K562 (cell line): ENCODE data around the gene SPECC1L. TPM values are rescaled to one million over a fixed set of nuclear protein-coding genes. Genes with fewer than 3 reads are reported as not detected.

Experiments used
- FOXJ2 ChIP-seq: fragments of 200-800 bp; sonication (Bioruptor generic); IDR thresholded peaks from 2 replicates; pipeline ENCODE4 v1.6.1; 2016; ENCODE audit warnings: missing genetic modification characterization, missing compliant biosample characterization
- GABPB1 ChIP-seq: sonication (generic); formaldehyde crosslinking; IDR thresholded peaks from 2 replicates; pipeline ENCODE4 v1.8.0; 2022; ENCODE audit warnings: mild to moderate bottlenecking, missing genetic modification reagents
- HMGN3 ChIP-seq: IDR thresholded peaks from 2 replicates; pipeline ENCODE4 v1.6.1; 2011; ENCODE audit warnings: borderline replicate concordance, low read depth, mild to moderate bottlenecking, mixed read lengths, low read length; ENCODE audit not compliant: insufficient read length; ENCODE audit errors: extremely low read depth
- JUND ChIP-seq, 2 experiments: IDR thresholded peaks; 2 replicates in 1 of 2; 3 replicates in 1 of 2; pipeline ENCODE4 v1.6.1; 2011; ENCODE audit warnings: borderline replicate concordance in 2 of 2, low read depth in 2 of 2, low read length in 2 of 2, improper control_type of control experiment in 1 of 2, missing biosample characterization in 1 of 2, missing genetic modification characterization in 1 of 2, missing genetic modification reagents in 1 of 2
- L3MBTL2 ChIP-seq: fragments of 450-650 bp; IDR thresholded peaks from 2 replicates; pipeline ENCODE4 v1.6.1; 2016; ENCODE audit warnings: mild to moderate bottlenecking, moderate library complexity
- MAZ ChIP-seq, 2 experiments: fragments of 450-650 bp in 1 of 2; sonication (generic) in 1 of 2; formaldehyde crosslinking; IDR thresholded peaks in 1 of 2; conservative IDR thresholded peaks in 1 of 2; 2 replicates each; pipeline versions ENCODE4 v1.4.0 to v1.5.0; 2020; ENCODE audit warnings: mild to moderate bottlenecking in 1 of 2, missing genetic modification reagents in 1 of 2
- MYC ChIP-seq, 2 experiments: fragments of 250-450 bp in 1 of 2; sonication (Bioruptor Pico) in 1 of 2; IDR thresholded peaks; 2 replicates each; pipeline versions ENCODE4 v1.5.1 to v1.6.1; 2012 to 2021; ENCODE audit warnings: low read depth in 2 of 2, borderline replicate concordance in 1 of 2, improper control_type of control experiment in 1 of 2, low read length in 1 of 2, mild to moderate bottlenecking in 1 of 2, moderate library complexity in 1 of 2
- NR1H2 ChIP-seq: sonication (generic); formaldehyde crosslinking; IDR thresholded peaks from 2 replicates; pipeline ENCODE4 v1.4.0; 2020; ENCODE audit warnings: mild to moderate bottlenecking, missing genetic modification reagents
- PCBP1 ChIP-seq: fragments of 200-400 bp; formaldehyde crosslinking; IDR thresholded peaks from 2 replicates; pipeline ENCODE4 v1.6.1; 2018; ENCODE audit warnings: mild to moderate bottlenecking, low read depth, low read length; ENCODE audit not compliant: poor library complexity, severe bottlenecking
- PHF8 ChIP-seq: fragments of 200-600 bp; sonication (generic); IDR thresholded peaks from 2 replicates; pipeline ENCODE4 v1.6.1; 2012; ENCODE audit warnings: mixed run types, mild to moderate bottlenecking, inconsistent platforms, low read length, moderate library complexity, borderline replicate concordance
- PML ChIP-seq: IDR thresholded peaks from 2 replicates; pipeline ENCODE4 v1.6.1; 2012; ENCODE audit warnings: low read length, inconsistent platforms
- POLR2A ChIP-seq: fragments of 450-650 bp; conservative IDR thresholded peaks from 2 replicates; pipeline ENCODE4 v1.6.1; 2016
- POLR2G ChIP-seq: fragments of 200-400 bp; formaldehyde crosslinking; IDR thresholded peaks from 2 replicates; pipeline ENCODE4 v1.6.1; 2017; ENCODE audit warnings: low read depth, mild to moderate bottlenecking, antibody characterized with exemption, low read length, moderate library complexity
- RBFOX2 ChIP-seq: fragments of 200-400 bp; formaldehyde crosslinking; IDR thresholded peaks from 2 replicates; pipeline ENCODE4 v1.6.1; 2017; ENCODE audit warnings: low read depth, mild to moderate bottlenecking, low read length, moderate library complexity
- RFX1 ChIP-seq: fragments of 450-650 bp; IDR thresholded peaks from 2 replicates; pipeline ENCODE4 v1.6.1; 2016; ENCODE audit warnings: mild to moderate bottlenecking, moderate library complexity
- RUNX1 ChIP-seq: sonication (generic); IDR thresholded peaks from 2 replicates; pipeline ENCODE4 v1.6.1; 2016; ENCODE audit warnings: antibody characterized with exemption, low read depth
- SAP30 ChIP-seq: fragments of 200-600 bp; sonication (generic); IDR thresholded peaks from 2 replicates; pipeline ENCODE4 v1.6.1; 2012; ENCODE audit warnings: borderline replicate concordance, low read depth, mild to moderate bottlenecking, moderate library complexity, low read length, control low read depth, inconsistent platforms; ENCODE audit not compliant: insufficient read depth, poor library complexity, severe bottlenecking
- SMAD4 ChIP-seq: fragments of 250-450 bp; sonication (Bioruptor Pico); conservative IDR thresholded peaks from 2 replicates; pipeline ENCODE4 v1.8.0; 2021; ENCODE audit warnings: inconsistent platforms, mild to moderate bottlenecking, moderate library complexity
- SRF ChIP-seq, 2 experiments: fragments of 250-450, 450-650 bp in 1 of 2; sonication (Bioruptor Pico) in 1 of 2; sonication (generic) in 1 of 2; formaldehyde crosslinking; IDR thresholded peaks; 2 replicates each; pipeline versions ENCODE4 v1.5.0 to v1.5.1; 2020 to 2022; ENCODE audit warnings: mild to moderate bottlenecking in 1 of 2, missing genetic modification reagents in 1 of 2
- ZNF217 ChIP-seq: sonication (generic); formaldehyde crosslinking; IDR thresholded peaks from 2 replicates; pipeline ENCODE4 v1.8.0; 2022; ENCODE audit warnings: mild to moderate bottlenecking, missing genetic modification reagents
- ZNF561 ChIP-seq: fragments of 450-650 bp; formaldehyde crosslinking; conservative IDR thresholded peaks from 2 replicates; pipeline ENCODE4 v1.4.0; 2020; ENCODE audit warnings: mild to moderate bottlenecking, moderate library complexity
- ZNF830 ChIP-seq: fragments of 250-450 bp; sonication (Bioruptor Pico); IDR thresholded peaks from 2 replicates; pipeline ENCODE4 v1.5.0; 2021; ENCODE audit warnings: mild to moderate bottlenecking
- polyA plus RNA-seq, 8 experiments: library from polyadenylated mRNA; depleted of rRNA in 4 of 8; stranded (reverse) in 5 of 8; unstranded in 3 of 8; fragments of >200 nt; fragmentation: Nextera tagmentation in 2 of 8; fragmentation: Illumina TruSeq in 1 of 8; extraction: Ambion mirVana in 2 of 8; extraction: Trizol in 1 of 8; gene quantifications; 2 replicates each; pipeline versions ENCODE4 v1.2.1 to v1.2.3, GENCODE V29; 2011 to 2014; ENCODE audit warnings: inconsistent platforms in 1 of 8, missing spikeins in 1 of 8
- total RNA-seq, 7 experiments: library from RNA; depleted of rRNA in 6 of 7; stranded (reverse); fragments of >200 nt in 6 of 7; fragmentation: Illumina TruSeq in 2 of 7; extraction: Trizol in 2 of 7; gene quantifications; 2 replicates each; pipeline versions ENCODE4 v1.2.1 to v1.2.3, GENCODE V29; 2011 to 2021; ENCODE audit warnings: low replicate concordance in 1 of 7
- TF ChIP-seq, protein P1 (sequence below): sonication (generic); formaldehyde crosslinking; IDR thresholded peaks from 2 replicates; pipeline ENCODE4 v1.8.0; 2022; ENCODE audit warnings: missing genetic modification reagents, mild to moderate bottlenecking, moderate library complexity, borderline replicate concordance
- TF ChIP-seq, protein P2 (sequence below), 2 experiments: fragments of 450-650 bp; conservative IDR thresholded peaks; 2 replicates each; pipeline ENCODE4 v1.6.1; 2017; ENCODE audit warnings: mild to moderate bottlenecking in 2 of 2, moderate library complexity in 2 of 2

SPECC1L gene
- total and polyA plus RNA-seq, 9 of the 15 experiments (the other 6 are each of a cell fraction or from before 2014, with no cell fraction given): 1.4 to 27.9 (median 14.5) TPM

DNA sequence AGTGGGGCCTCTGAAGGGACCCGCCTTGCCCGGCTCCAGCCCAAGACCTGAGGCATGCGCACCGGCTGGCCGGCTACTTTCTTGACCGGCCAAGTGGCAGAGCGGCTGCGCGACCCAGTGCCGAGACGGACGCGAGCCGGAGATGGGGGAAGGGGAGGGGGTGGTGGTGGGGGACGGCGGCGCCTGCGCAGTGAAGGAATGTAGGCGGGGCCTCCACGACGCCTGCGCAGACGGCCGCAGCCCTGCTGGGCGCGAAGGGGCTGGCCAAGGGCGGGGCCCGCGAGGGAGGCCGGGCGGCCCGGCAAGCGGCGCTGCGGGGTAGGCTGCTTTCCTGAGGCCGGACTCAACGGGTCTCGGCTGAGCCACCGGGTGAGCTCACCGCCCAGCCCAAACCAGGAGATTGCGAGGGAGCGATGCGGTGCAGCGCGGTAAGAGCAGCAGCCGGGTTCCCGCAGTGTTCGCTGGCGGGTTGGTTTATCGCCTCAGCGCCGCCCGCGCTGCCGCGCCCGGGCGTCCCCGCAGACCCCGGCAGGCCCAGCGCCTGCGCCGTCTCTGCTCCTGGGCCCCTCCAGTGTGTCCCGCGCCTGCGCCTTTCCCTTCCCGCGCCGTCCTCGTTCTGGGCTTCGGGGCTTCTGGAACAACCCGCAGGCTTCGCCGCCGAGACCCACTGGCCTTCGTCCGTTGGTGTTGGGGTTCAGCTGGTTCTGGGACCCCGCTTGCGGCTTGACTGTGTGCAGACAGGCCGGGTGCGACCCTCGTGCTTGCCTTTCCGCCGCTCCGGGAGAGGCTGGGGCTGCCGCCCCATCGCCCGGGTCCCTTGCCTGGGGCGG, at the start of gene SPECC1L (continued):
- TF ChIP-seq, protein P1, sequence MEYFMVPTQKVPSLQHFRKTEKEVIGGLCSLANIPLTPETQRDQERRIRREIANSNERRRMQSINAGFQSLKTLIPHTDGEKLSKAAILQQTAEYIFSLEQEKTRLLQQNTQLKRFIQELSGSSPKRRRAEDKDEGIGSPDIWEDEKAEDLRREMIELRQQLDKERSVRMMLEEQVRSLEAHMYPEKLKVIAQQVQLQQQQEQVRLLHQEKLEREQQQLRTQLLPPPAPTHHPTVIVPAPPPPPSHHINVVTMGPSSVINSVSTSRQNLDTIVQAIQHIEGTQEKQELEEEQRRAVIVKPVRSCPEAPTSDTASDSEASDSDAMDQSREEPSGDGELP (CRISPR knock-in tag): peak; percentile 56; the same call in 1 of the 2 replicates
- peak; percentile 12; the same call in 1 of the 2 replicates for TF ChIP-seq ZNF830 (CRISPR knock-in tag)
- TF ChIP-seq HMGN3: peak; percentile 77
- TF ChIP-seq POLR2G: peak; percentile 95
- 0 out of 2 replicates have a peak, but pooled peaks have one; percentile 28 for TF ChIP-seq JUND (IDR thresholded peaks at IDR 0.05; ENCODE audit: borderline replicate concordance, low read depth, low read length)
- no peak for TF ChIP-seq JUND (tag; IDR thresholded peaks at IDR 0.05; ENCODE audit: borderline replicate concordance, low read depth, low read length)
- 0 out of 4 replicates have a peak, but pooled peaks of 1 of the 2 experiments have one; percentile 34 for TF ChIP-seq SRF (CRISPR knock-in tag; IDR thresholded peaks at IDR 0.05)
- TF ChIP-seq FOXJ2 (tag): no peak
- no peak for TF ChIP-seq RFX1
- TF ChIP-seq MAZ (CRISPR knock-in tag; conservative IDR thresholded peaks at IDR 0.05 in 1 of 2, IDR thresholded peaks at IDR 0.05 in 1 of 2): peak; percentile 68 to 75; a peak in 3 of 4 replicates
- TF ChIP-seq, protein P2, sequence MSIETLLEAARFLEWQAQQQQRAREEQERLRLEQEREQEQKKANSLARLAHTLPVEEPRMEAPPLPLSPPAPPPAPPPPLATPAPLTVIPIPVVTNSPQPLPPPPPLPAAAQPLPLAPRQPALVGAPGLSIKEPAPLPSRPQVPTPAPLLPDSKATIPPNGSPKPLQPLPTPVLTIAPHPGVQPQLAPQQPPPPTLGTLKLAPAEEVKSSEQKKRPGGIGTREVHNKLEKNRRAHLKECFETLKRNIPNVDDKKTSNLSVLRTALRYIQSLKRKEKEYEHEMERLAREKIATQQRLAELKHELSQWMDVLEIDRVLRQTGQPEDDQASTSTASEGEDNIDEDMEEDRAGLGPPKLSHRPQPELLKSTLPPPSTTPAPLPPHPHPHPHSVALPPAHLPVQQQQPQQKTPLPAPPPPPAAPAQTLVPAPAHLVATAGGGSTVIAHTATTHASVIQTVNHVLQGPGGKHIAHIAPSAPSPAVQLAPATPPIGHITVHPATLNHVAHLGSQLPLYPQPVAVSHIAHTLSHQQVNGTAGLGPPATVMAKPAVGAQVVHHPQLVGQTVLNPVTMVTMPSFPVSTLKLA (conservative IDR thresholded peaks at IDR 0.05): peak in 1 of 2 experiments; percentile 36; a peak in 1 of 4 replicates
- no peak for TF ChIP-seq NR1H2 (CRISPR knock-in tag)
- TF ChIP-seq PML: peak; percentile 50; the same call in 1 of the 2 replicates
- peak; percentile 36; the same call in 1 of the 2 replicates for TF ChIP-seq GABPB1 (CRISPR knock-in tag)
- peak; percentile 61 for TF ChIP-seq SAP30
- peak; percentile 50; the same call in 1 of the 2 replicates for TF ChIP-seq MYC (IDR thresholded peaks at IDR 0.05; ENCODE audit: low read depth, low read length)
- TF ChIP-seq MYC (CRISPR knock-in tag; IDR thresholded peaks at IDR 0.05; ENCODE audit: borderline replicate concordance, low read depth): no peak
- TF ChIP-seq RBFOX2: peak; percentile 93
- TF ChIP-seq PHF8: peak; percentile 94; the same call in 1 of the 2 replicates
- TF ChIP-seq PCBP1: peak; percentile 67
- peak; percentile 72 for TF ChIP-seq L3MBTL2
- no peak for TF ChIP-seq ZNF217
- TF ChIP-seq RUNX1: no peak
- peak; percentile 92 for TF ChIP-seq POLR2A
- no peak for TF ChIP-seq ZNF561
- TF ChIP-seq SMAD4 (CRISPR knock-in tag): peak; percentile 61; the same call in 1 of the 2 replicates
